ENCODE measurements around the gene EPHB2. TPM values are rescaled to one million over a fixed set of nuclear protein-coding genes. Genes with fewer than 3 reads are reported as not detected.

The EPHB2 gene
- total RNA-seq, 2 donors from 2014 or later, result 34.0 to 50.7 TPM

GRCh38 chr1:22721122-22721873 is 10.7 kb downstream of the EPHB2 start:
- Histone ChIP-seq H3K36me3 (ENCODE audit: control insufficient read depth, insufficient read depth, low read length) (peaks cover 7% of the 10 kb centered on the region), H3K27ac (ENCODE audit: low read depth, low read length) (no peak overlapping the region), H3K9ac (ENCODE audit: extremely low read depth, low read length, poor library complexity, severe bottlenecking) (no peak overlapping the region), H3K4me3 (ENCODE audit: low read length) (no peak overlapping the region), H3K4me1 (ENCODE audit: control insufficient read depth, insufficient read depth, low read length) (peaks cover 16% of the 10 kb centered on the region), H3K9me3 (ENCODE audit: control insufficient read depth, low read length) (no peaks in the 10 kb centered on the region), H3K27me3 (ENCODE audit: control insufficient read depth, insufficient read depth, low read length, poor library complexity, severe bottlenecking) (no peaks in the 10 kb centered on the region)
- TF ChIP-seq, protein P1, sequence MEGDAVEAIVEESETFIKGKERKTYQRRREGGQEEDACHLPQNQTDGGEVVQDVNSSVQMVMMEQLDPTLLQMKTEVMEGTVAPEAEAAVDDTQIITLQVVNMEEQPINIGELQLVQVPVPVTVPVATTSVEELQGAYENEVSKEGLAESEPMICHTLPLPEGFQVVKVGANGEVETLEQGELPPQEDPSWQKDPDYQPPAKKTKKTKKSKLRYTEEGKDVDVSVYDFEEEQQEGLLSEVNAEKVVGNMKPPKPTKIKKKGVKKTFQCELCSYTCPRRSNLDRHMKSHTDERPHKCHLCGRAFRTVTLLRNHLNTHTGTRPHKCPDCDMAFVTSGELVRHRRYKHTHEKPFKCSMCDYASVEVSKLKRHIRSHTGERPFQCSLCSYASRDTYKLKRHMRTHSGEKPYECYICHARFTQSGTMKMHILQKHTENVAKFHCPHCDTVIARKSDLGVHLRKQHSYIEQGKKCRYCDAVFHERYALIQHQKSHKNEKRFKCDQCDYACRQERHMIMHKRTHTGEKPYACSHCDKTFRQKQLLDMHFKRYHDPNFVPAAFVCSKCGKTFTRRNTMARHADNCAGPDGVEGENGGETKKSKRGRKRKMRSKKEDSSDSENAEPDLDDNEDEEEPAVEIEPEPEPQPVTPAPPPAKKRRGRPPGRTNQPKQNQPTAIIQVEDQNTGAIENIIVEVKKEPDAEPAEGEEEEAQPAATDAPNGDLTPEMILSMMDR (conservative IDR thresholded peaks at IDR 0.05), result no peak
- Mint-ChIP-seq H3K36me3 (ENCODE audit: low read depth) (no peaks in the 10 kb centered on the region), H3K27ac (peak overlapping the region; percentile 52), H3K4me3 (no peak overlapping the region), H3K27me3 (ENCODE audit: insufficient read depth) (peaks cover 9% of the 10 kb centered on the region), H3K4me1 (peaks cover 21% of the 10 kb centered on the region), H3K9me3 (no peaks in the 10 kb centered on the region)
- WGBS, 2 experiments (ENCODE audit: insufficient coverage in 1 of 2, insufficient read length in 1 of 2), result 95 to 96% methylated on average over 10 of the region's 10 CpGs
- no peak for DNase-seq

DNA sequence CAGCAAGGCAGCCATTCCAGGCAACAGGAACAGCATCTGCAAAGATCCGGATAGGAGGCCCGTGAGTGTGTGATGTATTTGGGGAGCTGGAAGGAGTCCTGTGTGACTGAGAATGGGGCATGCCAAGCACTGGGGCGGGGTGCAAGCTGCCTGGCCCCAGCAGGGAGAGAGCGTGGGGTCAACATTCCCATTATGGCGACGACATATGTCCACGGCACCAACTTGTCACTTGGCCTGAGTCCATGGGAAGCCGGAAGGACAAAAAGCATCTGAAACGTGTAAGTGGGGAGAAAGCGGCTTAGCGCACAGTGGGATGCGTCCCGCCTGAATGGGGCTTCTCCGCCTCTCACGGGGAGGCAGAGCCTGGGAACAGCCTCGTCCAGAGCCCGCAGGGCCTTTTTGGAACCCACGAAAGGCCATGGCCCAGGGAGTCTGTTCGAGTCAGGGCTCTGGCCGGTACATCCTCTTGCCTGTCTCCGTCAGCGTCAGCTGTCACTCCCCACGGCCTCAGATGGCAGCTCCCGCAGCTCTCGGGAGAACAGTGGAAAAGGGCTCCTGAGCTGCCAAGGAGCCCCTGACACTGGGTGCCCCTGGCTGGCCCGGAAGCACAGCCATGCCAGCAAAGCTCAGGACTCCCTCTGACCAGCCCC is 12.4 kb downstream of the EPHB2 start:
- no peaks in the 10 kb centered on the region for H3K36me3 Mint-ChIP-seq (ENCODE audit: low read depth)
- TF ChIP-seq, protein P1 (conservative IDR thresholded peaks at IDR 0.05), result no peak
- no peak overlapping the region for H3K27ac Mint-ChIP-seq
- 76 to 82% methylated on average over 21 to 26 of the region's 26 CpGs for WGBS, 2 experiments (ENCODE audit: insufficient coverage in 1 of 2, insufficient read length in 1 of 2)
- Histone ChIP-seq H3K4me3 (ENCODE audit: low read length) (no peak overlapping the region), H3K9ac (ENCODE audit: extremely low read depth, low read length, poor library complexity, severe bottlenecking) (no peak overlapping the region), H3K4me1 (ENCODE audit: control insufficient read depth, insufficient read depth, low read length) (peaks cover under 1% of the 10 kb centered on the region), H3K27me3 (ENCODE audit: control insufficient read depth, insufficient read depth, low read length, poor library complexity, severe bottlenecking) (no peaks in the 10 kb centered on the region), H3K36me3 (ENCODE audit: control insufficient read depth, insufficient read depth, low read length) (peaks cover 7% of the 10 kb centered on the region), H3K9me3 (ENCODE audit: control insufficient read depth, low read length) (no peaks in the 10 kb centered on the region), H3K27ac (ENCODE audit: low read depth, low read length) (no peak overlapping the region)
- H3K4me1 Mint-ChIP-seq, result peaks cover 6% of the 10 kb centered on the region
- H3K4me3 Mint-ChIP-seq, result no peak overlapping the region
- H3K9me3 Mint-ChIP-seq, result no peaks in the 10 kb centered on the region
- peak; percentile 55 for DNase-seq
- peaks cover 9% of the 10 kb centered on the region for H3K27me3 Mint-ChIP-seq (ENCODE audit: insufficient read depth)

- Mint-ChIP-seq H3K4me1 (peaks cover 1% of the 10 kb centered on the region), H3K27ac (no peak overlapping the region), H3K9me3 (no peaks in the 10 kb centered on the region), H3K27me3 (ENCODE audit: insufficient read depth) (peaks cover 7% of the 10 kb centered on the region), H3K4me3 (no peak overlapping the region), H3K36me3 (ENCODE audit: low read depth) (no peaks in the 10 kb centered on the region)
- Histone ChIP-seq H3K36me3 (ENCODE audit: control insufficient read depth, insufficient read depth, low read length) (no peaks in the 10 kb centered on the region), H3K27ac (ENCODE audit: low read depth, low read length) (no peak overlapping the region), H3K4me1 (ENCODE audit: control insufficient read depth, insufficient read depth, low read length) (no peaks in the 10 kb centered on the region), H3K9me3 (ENCODE audit: control insufficient read depth, low read length) (no peaks in the 10 kb centered on the region), H3K9ac (ENCODE audit: extremely low read depth, low read length, poor library complexity, severe bottlenecking) (no peak overlapping the region), H3K27me3 (ENCODE audit: control insufficient read depth, insufficient read depth, low read length, poor library complexity, severe bottlenecking) (no peaks in the 10 kb centered on the region), H3K4me3 (ENCODE audit: low read length) (no peak overlapping the region)
- 91 to 100% methylated on average over 1 of the region's 2 CpGs for WGBS, 2 experiments (ENCODE audit: insufficient coverage in 1 of 2, insufficient read length in 1 of 2)
- TF ChIP-seq, protein P1 (conservative IDR thresholded peaks at IDR 0.05), result no peak
- no peak for DNase-seq
Observed at GRCh38 chr1:22727873-22728272, 17.2 kb downstream of the EPHB2 start.
